Forelimb muscle (tissue), 1 donor: ENCODE results near the gene RND1. TPM values are rescaled to one million over a fixed set of nuclear protein-coding genes. Genes with fewer than 3 reads are reported as not detected.

Experiments
- DNase-seq: peaks from one replicate; pipeline ENCODE4 v3.0.0-alpha.2; 2013; ENCODE audit warnings: low read depth
- polyA plus RNA-seq: library from polyadenylated mRNA; unstranded; fragments of 120-200 nt; gene quantifications from one replicate; pipeline ENCODE4 v1.2.1, GENCODE V29; 2013; ENCODE audit not compliant: insufficient read length

Gene RND1
- polyA plus RNA-seq, 1 donor, result 0.38 TPM

DNA sequence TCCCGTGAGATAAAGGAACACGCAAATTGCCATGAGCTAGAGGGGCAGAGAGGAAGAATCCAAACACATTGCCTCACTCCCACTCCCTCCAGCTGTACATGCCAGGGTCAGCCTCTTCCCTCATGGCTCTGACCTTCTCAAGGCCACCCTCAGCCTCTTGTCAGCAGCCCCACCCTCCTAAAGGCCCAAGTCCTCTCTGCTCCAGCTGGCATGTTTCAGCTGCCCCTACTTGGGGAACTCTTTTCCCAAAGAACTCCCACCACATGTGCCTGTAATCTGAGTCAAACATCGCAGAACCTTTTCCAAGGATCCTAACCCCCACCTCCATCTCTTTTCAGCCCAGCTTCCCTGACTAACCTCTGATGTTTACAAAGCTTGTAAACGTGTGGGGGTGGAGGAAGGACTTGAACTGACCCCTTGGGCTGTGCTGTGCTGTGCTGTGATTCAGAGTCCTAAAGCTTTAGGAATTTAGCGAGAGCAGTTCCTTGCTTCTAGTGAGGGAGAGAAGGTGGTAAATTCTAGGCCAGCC, 54.7 kb downstream of the RND1 start:
- DNase-seq, result no peak

DNA sequence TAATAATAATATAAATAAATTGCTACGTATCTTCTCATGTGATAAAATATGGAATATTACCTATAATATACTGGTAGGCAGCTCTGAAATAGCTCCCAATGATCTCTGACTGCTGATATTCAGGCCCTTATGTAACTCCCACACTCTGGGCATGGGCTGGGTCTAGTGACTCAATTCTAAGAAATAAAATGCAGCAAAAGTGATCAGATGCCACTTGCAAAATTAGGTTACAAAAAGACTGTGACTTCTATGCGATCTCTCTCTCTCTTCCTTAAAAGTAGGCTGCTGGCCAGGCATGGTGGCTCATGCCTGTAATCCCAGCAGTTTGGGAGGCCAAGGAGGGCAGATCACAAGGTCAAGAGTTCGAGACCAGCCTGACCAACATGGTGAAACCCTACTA, 57.7 kb downstream of the RND1 start:
- DNase-seq, result no peak

Other genes starting within 250 kb of the RND1 start
- 32.6 TPM for gene KANSL2, start 183.6 kb downstream of the RND1 start, polyA plus RNA-seq
- gene CCNT1, start 149.2 kb downstream of the RND1 start, polyA plus RNA-seq, result 18.4 TPM
- 35.9 TPM for gene ADCY6, start 76.8 kb downstream of the RND1 start, polyA plus RNA-seq
- gene CACNB3, start 47.4 kb downstream of the RND1 start, polyA plus RNA-seq, result 13.8 TPM
- 67.3 TPM for gene DDX23, start 13.7 kb downstream of the RND1 start, polyA plus RNA-seq
- gene FKBP11, start 59.6 kb upstream of the RND1 start, polyA plus RNA-seq, result 19.7 TPM
- gene ARF3, start 91.6 kb upstream of the RND1 start, polyA plus RNA-seq, result 42.5 TPM
- 0.77 TPM for gene WNT10B, start 105.9 kb upstream of the RND1 start, polyA plus RNA-seq
- gene WNT1, start 112.5 kb upstream of the RND1 start, polyA plus RNA-seq, result not detected
- gene DDN, start 133.5 kb upstream of the RND1 start, polyA plus RNA-seq, result 33.6 TPM
- 60.2 TPM for gene PRKAG1, start 152.9 kb upstream of the RND1 start, polyA plus RNA-seq
- 40.0 TPM for gene KMT2D, start 194.9 kb upstream of the RND1 start, polyA plus RNA-seq
- gene RHEBL1, start 204.1 kb upstream of the RND1 start, polyA plus RNA-seq, result 1.6 TPM
- 0.82 TPM for gene DHH, start 228.9 kb upstream of the RND1 start, polyA plus RNA-seq
- 43.8 TPM for gene LMBR1L, start 245.0 kb upstream of the RND1 start, polyA plus RNA-seq